ENCODE data around the gene IQCC.

Gene IQCC

DNA sequence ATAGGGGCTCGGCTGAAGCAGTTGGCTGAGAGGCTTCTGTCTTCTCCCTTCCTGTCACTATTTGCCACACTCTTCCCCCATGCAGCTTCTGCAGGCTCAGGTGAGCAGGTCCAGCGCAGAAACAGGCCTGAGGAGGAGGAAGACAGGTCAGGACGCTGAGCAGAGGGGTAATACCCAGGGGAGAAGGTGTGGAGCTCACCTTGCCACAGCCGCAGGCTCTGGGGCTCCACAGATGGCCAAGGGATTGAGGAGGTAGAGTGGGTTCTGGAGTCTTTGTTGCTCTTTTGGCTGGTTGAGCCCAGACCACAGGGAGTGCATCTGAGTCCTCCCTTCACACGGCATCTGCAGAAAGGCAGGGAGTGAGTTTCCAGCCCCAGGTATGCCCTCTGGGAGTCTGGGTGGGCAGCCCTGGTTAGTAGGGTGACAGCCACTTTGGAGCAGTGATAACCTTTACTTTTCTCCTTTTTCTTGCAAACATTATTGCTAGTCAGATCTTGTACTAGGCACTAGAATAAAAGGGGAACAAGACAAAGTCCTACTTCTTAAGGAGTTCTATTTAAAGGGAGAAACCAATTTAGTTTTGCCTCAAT, 26.5 kb downstream of the IQCC start:
- Mint-ChIP-seq H3K4me1 (ENCODE audit: low read depth) (no peaks in the 10 kb centered on the region), H3K27ac (no peak overlapping the region), H3K27me3 (no peaks in the 10 kb centered on the region), H3K4me3 (no peak overlapping the region), H3K36me3 (ENCODE audit: low read depth) (peaks cover 41% of the 10 kb centered on the region), H3K9me3 (no peaks in the 10 kb centered on the region)

DNA sequence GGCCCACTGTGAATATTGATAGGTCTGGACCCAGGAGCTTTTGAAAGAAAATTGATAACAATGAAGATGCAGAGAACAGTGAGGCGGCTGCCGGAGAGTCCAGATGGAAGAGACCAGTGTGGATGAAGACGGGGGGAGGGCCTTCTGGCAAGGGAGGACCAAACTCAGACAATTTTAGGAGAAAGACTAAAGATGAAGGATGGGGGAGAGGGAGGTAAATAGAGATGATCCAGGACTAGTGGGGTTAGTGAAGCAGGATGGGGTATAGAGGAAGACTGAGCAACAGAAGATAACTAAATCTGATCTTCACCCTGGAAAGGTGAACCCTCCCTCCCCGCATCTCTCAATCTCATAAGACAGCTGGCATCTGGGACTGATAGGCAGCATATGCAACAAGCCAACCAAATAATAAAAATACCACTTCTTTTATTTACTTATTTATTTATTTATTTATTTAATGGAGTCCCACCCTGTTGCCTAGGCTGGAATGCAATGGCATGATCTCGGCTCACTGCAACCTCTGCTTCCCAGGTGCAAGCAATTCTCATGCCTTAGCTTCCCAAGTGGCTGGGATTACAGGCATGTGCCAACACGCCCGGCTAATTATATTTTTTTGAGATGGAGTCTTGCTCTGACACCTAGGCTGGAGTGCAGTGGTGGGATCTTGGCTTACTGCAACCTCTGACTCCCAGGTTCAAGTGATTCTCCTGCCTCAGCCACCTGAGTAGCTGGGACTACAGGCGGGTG, 27.3 kb downstream of the IQCC start:
- H3K4me1 Mint-ChIP-seq (ENCODE audit: low read depth): no peaks in the 10 kb centered on the region
- no peaks in the 10 kb centered on the region for H3K9me3 Mint-ChIP-seq
- H3K36me3 Mint-ChIP-seq (ENCODE audit: low read depth): peaks cover 34% of the 10 kb centered on the region
- H3K4me3 Mint-ChIP-seq: no peak overlapping the region
- H3K27ac Mint-ChIP-seq: no peak overlapping the region
- H3K27me3 Mint-ChIP-seq: no peaks in the 10 kb centered on the region

DNA sequence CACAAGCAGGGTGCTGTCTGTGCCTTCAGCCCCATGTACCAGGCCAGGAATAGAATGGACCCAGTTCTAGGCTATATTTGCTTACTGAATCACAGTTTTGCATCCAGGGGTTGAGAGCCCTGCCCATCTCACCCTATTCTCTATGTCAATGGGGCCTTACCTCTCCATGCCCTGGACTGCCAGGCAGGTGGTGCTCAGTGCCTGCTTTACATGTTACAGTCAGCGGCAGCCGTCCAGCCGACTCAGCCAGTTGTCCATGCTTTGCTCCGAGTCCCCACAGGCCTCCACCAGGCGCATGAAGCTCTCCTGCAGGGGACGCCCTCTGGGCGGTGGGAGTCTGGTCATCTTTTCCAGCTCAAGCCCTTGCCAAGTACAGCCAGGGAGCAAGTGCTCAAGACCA, 29.3 kb downstream of the IQCC start:
- H3K27me3 Mint-ChIP-seq: no peaks in the 10 kb centered on the region
- H3K9me3 Mint-ChIP-seq: no peaks in the 10 kb centered on the region
- peaks cover 19% of the 10 kb centered on the region for H3K36me3 Mint-ChIP-seq (ENCODE audit: low read depth)
- no peak overlapping the region for H3K27ac Mint-ChIP-seq
- H3K4me3 Mint-ChIP-seq: no peak overlapping the region
- H3K4me1 Mint-ChIP-seq (ENCODE audit: low read depth): no peaks in the 10 kb centered on the region

DNA sequence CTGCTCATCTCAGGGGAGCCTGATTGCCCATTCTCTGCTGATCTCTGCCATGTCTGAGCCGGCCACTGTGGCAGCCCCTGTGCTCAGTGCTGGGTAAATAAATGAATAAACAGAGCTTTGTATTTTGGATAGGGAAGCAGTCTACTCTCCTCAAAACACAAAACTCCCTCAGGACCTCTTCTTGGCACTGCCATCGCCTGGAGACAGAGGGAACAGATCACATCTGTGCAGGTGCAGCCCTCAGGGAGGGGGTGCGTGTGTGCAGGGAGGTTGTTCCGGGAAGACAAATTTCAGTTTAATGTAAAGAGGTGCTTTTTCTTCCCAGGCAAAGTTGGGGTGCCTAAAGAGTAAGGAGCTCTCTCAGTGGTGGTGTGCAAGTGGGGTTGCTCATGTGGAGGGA, 33.9 kb downstream of the IQCC start:
- H3K9me3 Mint-ChIP-seq: no peaks in the 10 kb centered on the region
- H3K27ac Mint-ChIP-seq: no peak overlapping the region
- no peaks in the 10 kb centered on the region for H3K36me3 Mint-ChIP-seq (ENCODE audit: low read depth)
- H3K27me3 Mint-ChIP-seq: no peaks in the 10 kb centered on the region
- H3K4me1 Mint-ChIP-seq (ENCODE audit: low read depth): peaks cover 24% of the 10 kb centered on the region
- H3K4me3 Mint-ChIP-seq: no peak overlapping the region

DNA sequence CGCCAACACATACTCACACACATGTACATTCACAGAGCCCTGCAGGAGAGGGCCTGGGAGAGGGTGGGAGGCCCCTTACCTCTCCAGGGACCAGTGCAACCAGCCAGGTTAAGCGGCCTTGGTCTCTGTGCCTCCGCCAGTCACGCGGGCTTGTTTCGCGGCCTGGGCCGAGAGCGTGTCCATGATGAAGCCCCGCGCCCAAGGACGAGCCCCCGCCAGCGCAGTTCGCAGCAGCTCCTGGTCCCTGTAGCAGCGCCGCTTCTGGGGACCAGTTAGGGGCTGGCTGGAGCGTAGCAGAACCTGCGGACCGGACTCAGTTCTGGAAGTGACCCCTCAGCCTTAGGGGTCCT, 34.3 kb downstream of the IQCC start:
- H3K4me3 Mint-ChIP-seq: peak overlapping the region; percentile 82
- H3K36me3 Mint-ChIP-seq (ENCODE audit: low read depth): no peaks in the 10 kb centered on the region
- no peak overlapping the region for H3K27ac Mint-ChIP-seq
- peaks cover 24% of the 10 kb centered on the region for H3K4me1 Mint-ChIP-seq (ENCODE audit: low read depth)
- no peaks in the 10 kb centered on the region for H3K27me3 Mint-ChIP-seq
- H3K9me3 Mint-ChIP-seq: no peaks in the 10 kb centered on the region

DNA sequence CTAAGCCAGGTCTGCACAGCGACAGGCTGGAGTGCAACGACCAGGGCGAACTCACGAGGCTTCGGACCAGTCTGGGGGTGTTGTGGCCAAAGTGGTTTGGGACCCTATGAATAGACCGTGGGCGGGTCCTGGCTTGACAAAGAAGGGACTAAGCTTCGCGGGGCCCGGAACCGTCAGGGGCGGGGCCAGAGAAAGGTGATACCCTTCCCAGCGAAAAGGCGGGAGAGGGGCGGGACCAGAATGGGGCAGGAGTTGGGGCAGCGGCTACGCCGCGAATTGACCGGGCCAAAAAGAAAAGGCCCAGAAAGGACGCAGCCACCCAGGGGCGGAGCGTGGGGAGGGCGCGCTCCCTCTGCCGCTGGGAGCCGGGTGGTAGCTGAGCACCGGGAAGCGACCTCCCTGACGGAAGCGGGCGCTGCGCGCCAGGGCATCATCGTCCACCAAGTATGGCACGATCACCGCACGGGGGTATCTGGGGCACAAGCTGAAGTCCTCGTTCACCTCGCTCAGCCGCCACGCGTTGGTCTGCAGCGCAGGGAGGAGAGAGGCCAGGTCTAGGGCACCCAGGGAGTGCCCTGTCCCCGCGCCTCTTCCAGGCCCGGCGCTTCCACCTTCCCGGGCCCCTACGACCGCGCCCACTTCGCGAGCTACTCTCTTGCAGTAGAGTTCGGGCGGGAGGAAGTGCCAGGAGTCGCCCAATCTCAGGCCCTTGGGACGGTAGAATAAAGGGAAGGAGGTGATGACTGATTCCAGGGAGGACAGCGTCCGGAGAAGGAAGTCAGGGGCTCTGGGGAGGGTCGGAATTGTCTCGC, 34.9 kb downstream of the IQCC start:
- H3K4me1 Mint-ChIP-seq (ENCODE audit: low read depth): peaks cover 24% of the 10 kb centered on the region
- H3K4me3 Mint-ChIP-seq: peak overlapping the region; percentile 82
- H3K27ac Mint-ChIP-seq: peak overlapping the region; percentile 58
- H3K36me3 Mint-ChIP-seq (ENCODE audit: low read depth): no peaks in the 10 kb centered on the region
- no peaks in the 10 kb centered on the region for H3K27me3 Mint-ChIP-seq
- no peaks in the 10 kb centered on the region for H3K9me3 Mint-ChIP-seq

DNA sequence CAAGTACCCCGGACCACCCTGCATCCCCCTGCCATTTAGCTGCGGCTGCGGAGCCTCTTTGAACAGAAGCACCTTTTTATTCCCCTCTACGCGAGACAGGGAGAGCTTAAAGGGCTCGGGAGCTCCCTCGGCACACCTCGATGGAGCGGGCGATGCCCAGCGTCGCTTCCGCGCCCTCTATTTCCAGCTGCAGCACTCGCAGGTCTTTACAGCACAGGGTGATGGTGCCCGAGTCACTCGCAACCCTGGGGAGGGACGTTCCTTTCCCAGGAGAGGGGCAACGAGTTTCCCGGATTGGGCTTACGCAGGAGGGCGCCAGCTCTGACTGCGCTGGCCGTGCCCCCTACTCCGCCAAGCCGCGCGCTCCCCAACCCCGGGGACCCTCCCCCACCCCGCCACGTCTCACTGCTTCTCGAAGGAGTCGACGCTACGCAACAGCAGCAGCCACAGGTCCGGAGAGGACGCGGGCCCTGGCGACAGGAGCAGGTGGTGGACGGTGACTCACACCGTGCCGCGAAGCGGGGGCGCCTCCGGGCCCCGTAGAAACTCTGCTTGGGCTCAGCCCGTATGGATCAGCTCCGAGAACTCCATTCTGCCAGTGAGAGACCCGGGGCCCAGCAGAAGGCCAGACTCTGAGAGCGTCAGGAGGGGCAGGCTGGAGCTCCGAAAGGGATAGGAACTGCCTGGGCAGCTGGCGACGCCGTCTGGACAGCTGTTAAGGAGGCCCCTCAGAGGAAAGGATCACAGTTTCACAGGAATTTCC, 35.7 kb downstream of the IQCC start:
- H3K36me3 Mint-ChIP-seq (ENCODE audit: low read depth): no peaks in the 10 kb centered on the region
- no peaks in the 10 kb centered on the region for H3K27me3 Mint-ChIP-seq
- H3K4me1 Mint-ChIP-seq (ENCODE audit: low read depth): peaks cover 27% of the 10 kb centered on the region
- no peaks in the 10 kb centered on the region for H3K9me3 Mint-ChIP-seq
- H3K27ac Mint-ChIP-seq: peak overlapping the region; percentile 58
- H3K4me3 Mint-ChIP-seq: peak overlapping the region; percentile 82

DNA sequence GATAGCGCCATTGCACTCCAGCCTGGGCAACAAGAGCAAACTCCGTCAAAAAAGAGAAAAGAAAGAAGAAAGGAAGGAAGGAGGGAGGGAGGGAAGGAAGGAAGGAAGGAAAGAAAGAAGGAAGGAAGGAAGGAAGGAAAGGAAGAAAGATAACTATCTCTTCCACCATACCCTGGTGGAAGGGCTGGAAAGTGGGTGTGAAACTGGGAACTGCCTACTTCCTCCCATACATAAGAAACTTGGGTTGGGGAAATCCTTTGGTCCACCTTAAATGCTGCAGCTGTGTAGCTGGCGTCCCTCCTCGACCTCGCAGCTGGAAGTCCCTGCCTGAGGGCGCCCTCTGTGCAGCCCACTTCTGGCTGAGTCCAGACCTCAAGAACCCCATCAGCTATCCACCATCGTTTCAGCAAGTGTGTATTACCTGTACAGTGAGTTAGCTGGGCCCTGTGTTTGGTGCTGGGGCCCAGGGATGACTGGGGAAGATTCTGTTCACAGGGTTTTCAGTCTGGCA, 36.9 kb downstream of the IQCC start:
- no peaks in the 10 kb centered on the region for H3K27me3 Mint-ChIP-seq
- no peaks in the 10 kb centered on the region for H3K9me3 Mint-ChIP-seq
- peaks cover 39% of the 10 kb centered on the region for H3K4me1 Mint-ChIP-seq (ENCODE audit: low read depth)
- H3K36me3 Mint-ChIP-seq (ENCODE audit: low read depth): no peaks in the 10 kb centered on the region
- no peak overlapping the region for H3K4me3 Mint-ChIP-seq
- peak overlapping the region; percentile 31 for H3K27ac Mint-ChIP-seq

DNA sequence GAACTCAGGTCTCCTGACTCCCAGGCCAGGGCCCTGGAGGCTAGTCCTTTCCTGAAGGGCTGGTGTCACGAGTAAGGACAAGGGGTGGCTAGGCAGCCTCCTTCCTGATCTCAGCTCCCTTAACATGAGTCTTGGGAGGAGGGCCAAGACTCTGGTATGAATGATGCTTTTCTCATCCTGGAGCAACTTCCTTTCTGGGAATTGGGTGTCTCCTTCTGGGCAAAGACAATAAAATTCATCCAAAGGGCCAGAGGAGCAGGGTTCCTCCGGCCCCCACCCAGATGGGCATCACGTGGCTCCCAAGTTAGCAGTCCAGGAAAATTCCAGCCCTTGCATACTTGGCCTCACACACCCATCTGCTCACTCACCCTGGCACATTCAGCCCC, 41.4 kb downstream of the IQCC start, which contains the start of gene FAM167B:
Gene FAM167B, plus strand, starts transcription at position 335 of the 386 bp plus-strand sequence. CDS start 200 bp downstream, outside the sequence.
- Mint-ChIP-seq H3K4me3 (peak within 1 kb of the TSS; percentile 59), H3K9me3 (no peaks in the 10 kb centered on the region), H3K36me3 (ENCODE audit: low read depth) (peaks cover 4% of the 10 kb centered on the region), H3K27me3 (no peaks in the 10 kb centered on the region), H3K27ac (peak within 1 kb of the TSS; percentile 78), H3K4me1 (ENCODE audit: low read depth) (peaks cover 64% of the 10 kb centered on the region)

DNA sequence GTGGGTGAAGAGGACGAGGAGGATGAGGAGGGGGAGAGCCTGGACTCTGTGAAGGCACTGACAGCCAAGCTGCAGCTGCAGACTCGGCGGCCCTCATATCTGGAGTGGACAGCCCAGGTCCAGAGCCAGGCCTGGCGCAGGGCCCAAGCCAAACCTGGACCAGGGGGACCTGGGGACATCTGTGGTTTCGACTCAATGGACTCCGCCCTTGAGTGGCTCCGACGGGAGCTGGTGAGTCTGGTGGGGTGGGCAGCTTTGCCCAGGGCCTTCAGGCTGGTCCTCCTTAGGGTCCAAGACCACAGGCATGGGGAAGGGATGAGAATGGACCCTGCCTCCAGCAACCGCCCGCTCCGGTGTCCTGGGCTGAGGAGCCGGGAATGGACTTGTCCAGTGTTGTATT, 42.0 kb downstream of the IQCC start:
- peak overlapping the region; percentile 78 for H3K27ac Mint-ChIP-seq
- H3K9me3 Mint-ChIP-seq: no peaks in the 10 kb centered on the region
- H3K4me3 Mint-ChIP-seq: no peak overlapping the region
- H3K4me1 Mint-ChIP-seq (ENCODE audit: low read depth): peaks cover 64% of the 10 kb centered on the region
- H3K36me3 Mint-ChIP-seq (ENCODE audit: low read depth): peaks cover 10% of the 10 kb centered on the region
- H3K27me3 Mint-ChIP-seq: no peaks in the 10 kb centered on the region

DNA sequence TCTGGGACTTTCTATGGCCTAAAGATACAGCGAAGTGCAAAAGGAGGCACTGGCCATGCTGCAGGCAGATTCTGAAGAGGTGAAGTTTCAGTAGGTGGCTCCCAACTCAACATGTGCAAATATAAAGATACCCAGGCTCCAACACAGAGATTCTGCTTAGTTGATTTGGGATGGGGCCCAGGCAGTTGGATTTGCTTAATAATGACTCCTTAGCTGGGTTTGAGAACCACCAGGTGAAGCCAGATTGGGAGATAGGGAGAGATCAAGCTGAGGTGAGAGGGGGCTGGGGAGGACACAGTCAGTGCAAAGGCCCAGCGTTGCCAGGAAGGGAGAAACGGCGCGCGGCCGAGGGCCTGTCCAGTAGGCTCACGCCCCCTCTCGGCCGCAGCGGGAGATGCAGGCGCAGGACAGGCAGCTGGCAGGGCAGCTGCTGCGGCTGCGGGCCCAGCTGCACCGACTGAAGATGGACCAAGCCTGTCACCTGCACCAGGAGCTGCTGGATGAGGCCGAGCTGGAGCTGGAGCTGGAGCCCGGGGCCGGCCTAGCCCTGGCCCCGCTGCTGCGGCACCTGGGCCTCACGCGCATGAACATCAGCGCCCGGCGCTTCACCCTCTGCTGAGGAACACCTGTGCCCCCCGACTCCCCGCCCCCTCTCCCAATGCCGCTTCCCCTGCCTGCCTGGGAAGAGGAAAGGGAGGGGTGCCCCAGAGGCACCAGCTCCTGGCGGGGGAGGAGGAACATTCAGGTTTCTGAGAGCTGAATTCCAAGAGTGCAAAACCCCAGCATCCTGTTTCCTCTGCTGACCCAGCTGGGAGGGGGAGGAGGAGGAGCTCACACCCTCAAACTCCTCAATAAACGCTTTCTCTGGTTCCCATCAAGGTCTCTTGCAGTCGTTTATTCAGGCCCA, 42.8 kb downstream of the IQCC start:
- Mint-ChIP-seq H3K36me3 (ENCODE audit: low read depth) (peaks cover 17% of the 10 kb centered on the region), H3K4me3 (peak overlapping the region; percentile 59), H3K27me3 (no peaks in the 10 kb centered on the region), H3K9me3 (no peaks in the 10 kb centered on the region), H3K27ac (peak overlapping the region; percentile 78), H3K4me1 (ENCODE audit: low read depth) (peaks cover 66% of the 10 kb centered on the region)

DNA sequence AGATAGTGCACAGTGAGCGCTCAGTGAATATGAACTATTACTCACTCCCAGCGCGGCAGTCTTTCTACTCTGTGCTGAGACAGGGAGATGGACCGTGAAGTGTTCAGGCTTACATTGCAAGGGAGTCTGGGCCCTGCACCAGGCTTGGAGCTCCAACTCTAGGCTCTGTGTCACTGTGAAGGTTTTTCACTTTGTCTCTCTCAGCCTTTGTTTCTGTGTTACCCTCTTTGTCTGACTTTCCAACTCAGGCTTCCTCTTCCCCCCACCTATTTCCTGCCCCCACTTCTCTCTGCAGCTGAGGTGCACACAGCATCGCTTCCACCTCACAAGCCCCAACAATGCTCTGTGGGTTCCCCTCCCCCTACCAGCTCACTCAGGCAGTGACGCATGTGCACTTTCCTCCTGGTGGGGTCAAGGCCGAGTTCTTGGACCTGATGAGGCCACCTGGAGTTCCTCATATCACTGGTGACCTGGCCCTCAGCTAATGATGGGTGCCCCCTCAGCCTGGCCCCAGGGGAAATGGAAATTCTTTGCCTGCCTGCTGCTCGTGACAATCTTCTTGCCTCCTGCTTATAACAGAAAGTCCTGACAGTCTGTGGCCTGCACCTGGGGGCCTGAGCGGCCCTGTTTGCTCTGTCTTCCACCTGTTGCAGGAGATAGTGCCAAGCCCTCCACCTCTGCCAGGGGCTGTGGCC, 44.5 kb downstream of the IQCC start:
- peaks cover 80% of the 10 kb centered on the region for H3K4me1 Mint-ChIP-seq (ENCODE audit: low read depth)
- no peaks in the 10 kb centered on the region for H3K9me3 Mint-ChIP-seq
- peaks cover 24% of the 10 kb centered on the region for H3K36me3 Mint-ChIP-seq (ENCODE audit: low read depth)
- H3K4me3 Mint-ChIP-seq: peak overlapping the region; percentile 95
- no peaks in the 10 kb centered on the region for H3K27me3 Mint-ChIP-seq
- peak overlapping the region; percentile 98 for H3K27ac Mint-ChIP-seq

DNA sequence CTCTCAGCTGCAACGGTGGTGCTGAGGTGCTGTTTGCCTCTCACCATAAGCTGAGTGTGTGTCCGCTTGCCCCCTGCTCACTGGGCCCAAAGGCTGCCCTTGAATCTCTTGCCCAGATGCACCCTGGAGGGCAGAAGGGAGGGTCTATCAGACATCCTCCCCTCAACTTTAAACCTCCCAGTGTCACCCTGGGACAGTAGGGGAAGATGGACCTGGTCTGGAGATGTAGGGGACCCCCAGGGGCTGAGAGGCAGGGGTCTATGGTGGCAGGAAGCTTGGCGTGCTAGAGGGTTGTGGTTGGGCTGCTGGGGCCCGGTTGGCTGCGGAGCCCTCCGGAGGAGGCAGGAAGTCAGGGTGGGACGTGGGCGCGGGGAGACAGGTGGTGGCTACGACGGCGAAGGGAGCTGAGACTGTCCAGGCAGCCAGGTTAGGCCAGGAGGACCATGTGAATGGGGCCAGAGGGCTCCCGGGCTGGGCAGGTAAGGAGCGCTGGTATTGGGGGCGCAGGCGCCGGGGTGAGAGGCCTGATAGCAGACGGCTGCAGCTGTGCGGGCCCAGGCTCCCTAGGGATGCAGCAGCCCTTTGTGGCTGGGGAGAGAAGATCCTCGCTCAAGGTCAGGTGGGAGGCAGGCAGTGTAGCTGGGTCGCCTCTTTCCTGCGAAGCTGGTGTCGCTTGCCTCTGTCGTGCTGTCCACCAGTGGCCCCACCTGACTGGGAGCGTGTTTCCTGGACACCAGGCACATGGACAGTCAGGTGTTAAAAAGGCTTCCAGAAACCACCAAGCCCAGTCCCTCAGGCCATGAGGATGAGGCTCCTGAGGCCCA, 45.6 kb downstream of the IQCC start, which contains the start of gene LCK:
Gene LCK, plus strand, starts transcription at position 373 of the 824 bp plus-strand sequence. CDS start 23,065 bp downstream, outside the sequence.
- Mint-ChIP-seq H3K4me3 (peak within 1 kb of the TSS; percentile 95), H3K27ac (peak within 1 kb of the TSS; percentile 98), H3K9me3 (no peaks in the 10 kb centered on the region), H3K4me1 (ENCODE audit: low read depth) (peaks cover 83% of the 10 kb centered on the region), H3K36me3 (ENCODE audit: low read depth) (peaks cover 28% of the 10 kb centered on the region), H3K27me3 (no peaks in the 10 kb centered on the region)
